ENCODE results near the gene SIAH3. TPM values are rescaled to one million over a fixed set of nuclear protein-coding genes. Genes with fewer than 3 reads are reported as not detected.

The SIAH3 gene
- polyA plus RNA-seq, 1 donor from 2014 or later = 4.9 TPM

GRCh38 chr13:45821811-45822210, 29.7 kb downstream of the SIAH3 start:
- H3K9me3 ChIP-seq (ENCODE audit: low read length) = no peaks in the 10 kb centered on the region
- no peak overlapping the region for H2AFZ ChIP-seq (ENCODE audit: low read depth, low read length)
- H3K27ac ChIP-seq (ENCODE audit: low read length) = no peak overlapping the region
- H4K20me1 ChIP-seq (ENCODE audit: insufficient read depth) = no peaks in the 10 kb centered on the region
- no peaks in the 10 kb centered on the region for H3K27me3 ChIP-seq (ENCODE audit: insufficient read depth, low read depth, low read length)
- no peaks in the 10 kb centered on the region for H3K36me3 ChIP-seq (ENCODE audit: insufficient read depth, low read length)
- no peak overlapping the region for H3K4me3 ChIP-seq (ENCODE audit: low read length)
- H3K9ac ChIP-seq (ENCODE audit: low read length) = no peak overlapping the region
- no peaks in the 10 kb centered on the region for H3K9me2 ChIP-seq (ENCODE audit: insufficient read depth, low read length)
- no peak overlapping the region for H3K4me2 ChIP-seq (ENCODE audit: low read length)
- H3F3A ChIP-seq (ENCODE audit: insufficient read depth, low read length, poor library complexity, severe bottlenecking) = peaks cover 9% of the 10 kb centered on the region
- TF ChIP-seq, protein P1, sequence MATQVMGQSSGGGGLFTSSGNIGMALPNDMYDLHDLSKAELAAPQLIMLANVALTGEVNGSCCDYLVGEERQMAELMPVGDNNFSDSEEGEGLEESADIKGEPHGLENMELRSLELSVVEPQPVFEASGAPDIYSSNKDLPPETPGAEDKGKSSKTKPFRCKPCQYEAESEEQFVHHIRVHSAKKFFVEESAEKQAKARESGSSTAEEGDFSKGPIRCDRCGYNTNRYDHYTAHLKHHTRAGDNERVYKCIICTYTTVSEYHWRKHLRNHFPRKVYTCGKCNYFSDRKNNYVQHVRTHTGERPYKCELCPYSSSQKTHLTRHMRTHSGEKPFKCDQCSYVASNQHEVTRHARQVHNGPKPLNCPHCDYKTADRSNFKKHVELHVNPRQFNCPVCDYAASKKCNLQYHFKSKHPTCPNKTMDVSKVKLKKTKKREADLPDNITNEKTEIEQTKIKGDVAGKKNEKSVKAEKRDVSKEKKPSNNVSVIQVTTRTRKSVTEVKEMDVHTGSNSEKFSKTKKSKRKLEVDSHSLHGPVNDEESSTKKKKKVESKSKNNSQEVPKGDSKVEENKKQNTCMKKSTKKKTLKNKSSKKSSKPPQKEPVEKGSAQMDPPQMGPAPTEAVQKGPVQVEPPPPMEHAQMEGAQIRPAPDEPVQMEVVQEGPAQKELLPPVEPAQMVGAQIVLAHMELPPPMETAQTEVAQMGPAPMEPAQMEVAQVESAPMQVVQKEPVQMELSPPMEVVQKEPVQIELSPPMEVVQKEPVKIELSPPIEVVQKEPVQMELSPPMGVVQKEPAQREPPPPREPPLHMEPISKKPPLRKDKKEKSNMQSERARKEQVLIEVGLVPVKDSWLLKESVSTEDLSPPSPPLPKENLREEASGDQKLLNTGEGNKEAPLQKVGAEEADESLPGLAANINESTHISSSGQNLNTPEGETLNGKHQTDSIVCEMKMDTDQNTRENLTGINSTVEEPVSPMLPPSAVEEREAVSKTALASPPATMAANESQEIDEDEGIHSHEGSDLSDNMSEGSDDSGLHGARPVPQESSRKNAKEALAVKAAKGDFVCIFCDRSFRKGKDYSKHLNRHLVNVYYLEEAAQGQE (IDR thresholded peaks at IDR 0.05; ENCODE audit: borderline replicate concordance) = no peak
- TF ChIP-seq POLR2AphosphoS5 (IDR thresholded peaks at IDR 0.05) = no peak
- TF ChIP-seq MXI1 (conservative IDR thresholded peaks at IDR 0.05; ENCODE audit: poor library complexity, severe bottlenecking) = no peak
- no peak for TF ChIP-seq EP300 (conservative IDR thresholded peaks at IDR 0.05; ENCODE audit: poor library complexity, severe bottlenecking)
- no peak for TF ChIP-seq RAD21 (conservative IDR thresholded peaks at IDR 0.05)
- TF ChIP-seq TAF1 (IDR thresholded peaks at IDR 0.05; ENCODE audit: low read depth) = no peak
- no peak for TF ChIP-seq SMC3 (conservative IDR thresholded peaks at IDR 0.05; ENCODE audit: poor library complexity)
- no peak for TF ChIP-seq EZH2 (IDR thresholded peaks at IDR 0.05; ENCODE audit: borderline replicate concordance, insufficient read depth, low read length, poor library complexity, severe bottlenecking)
- no peak for TF ChIP-seq CTCF (IDR thresholded peaks at IDR 0.05; ENCODE audit: poor library complexity, severe bottlenecking)
- no peaks in the 10 kb centered on the region for H3K79me2 ChIP-seq (replicated peaks; ENCODE audit: insufficient read depth, low read length)

DNA sequence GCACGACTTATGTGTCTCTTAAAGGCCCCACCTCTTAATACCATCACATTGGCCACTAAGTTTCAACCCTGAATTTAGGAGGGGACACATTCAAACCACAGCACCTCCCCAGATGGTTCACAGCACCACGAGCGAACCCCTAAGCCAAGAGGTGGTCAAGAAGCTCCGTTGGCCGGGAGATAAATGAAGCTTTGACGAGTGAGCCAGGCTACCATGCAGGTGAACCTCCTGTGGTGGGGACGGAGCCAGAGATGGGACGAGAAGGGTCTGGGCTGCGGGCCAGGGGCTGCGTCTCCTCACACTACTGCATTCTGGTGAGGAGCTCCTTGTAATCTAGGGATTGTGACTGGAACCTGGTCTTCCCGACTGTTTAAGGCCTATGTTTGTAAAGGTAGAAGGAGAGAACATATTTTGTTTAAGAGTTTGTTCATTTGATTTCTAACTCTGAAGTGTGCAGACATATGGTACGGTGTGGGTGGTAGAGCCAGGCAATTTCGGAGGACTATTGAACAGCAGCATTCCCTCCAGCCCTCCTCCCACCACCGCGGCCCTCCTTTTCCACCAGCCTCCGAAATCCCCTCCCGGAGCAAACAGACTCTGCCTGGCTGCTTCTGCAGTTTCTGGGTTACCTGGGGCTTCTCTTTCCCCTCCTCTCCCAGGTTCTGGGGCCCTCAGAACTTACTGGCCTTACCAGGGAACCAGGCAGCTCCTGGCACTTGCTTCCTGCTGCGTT, 31.3 kb downstream of the SIAH3 start:
- no peaks in the 10 kb centered on the region for H3K79me2 ChIP-seq (replicated peaks; ENCODE audit: insufficient read depth, low read length)
- TF ChIP-seq EP300 (conservative IDR thresholded peaks at IDR 0.05; ENCODE audit: poor library complexity, severe bottlenecking) (no peak), POLR2AphosphoS5 (IDR thresholded peaks at IDR 0.05) (no peak), SMC3 (conservative IDR thresholded peaks at IDR 0.05; ENCODE audit: poor library complexity) (no peak), RAD21 (conservative IDR thresholded peaks at IDR 0.05) (no peak), CTCF (IDR thresholded peaks at IDR 0.05; ENCODE audit: poor library complexity, severe bottlenecking) (no peak), EZH2 (IDR thresholded peaks at IDR 0.05; ENCODE audit: borderline replicate concordance, insufficient read depth, low read length, poor library complexity, severe bottlenecking) (no peak), MXI1 (conservative IDR thresholded peaks at IDR 0.05; ENCODE audit: poor library complexity, severe bottlenecking) (no peak), TAF1 (IDR thresholded peaks at IDR 0.05; ENCODE audit: low read depth) (no peak)
- TF ChIP-seq, protein P1 (IDR thresholded peaks at IDR 0.05; ENCODE audit: borderline replicate concordance) = no peak
- no peaks in the 10 kb centered on the region for H3K36me3 ChIP-seq (ENCODE audit: insufficient read depth, low read length)
- no peaks in the 10 kb centered on the region for H3K27me3 ChIP-seq (ENCODE audit: insufficient read depth, low read depth, low read length)
- H3F3A ChIP-seq (ENCODE audit: insufficient read depth, low read length, poor library complexity, severe bottlenecking) = peaks cover 2% of the 10 kb centered on the region
- no peak overlapping the region for H2AFZ ChIP-seq (ENCODE audit: low read depth, low read length)
- no peak overlapping the region for H3K4me2 ChIP-seq (ENCODE audit: low read length)
- no peaks in the 10 kb centered on the region for H3K9me3 ChIP-seq (ENCODE audit: low read length)
- no peaks in the 10 kb centered on the region for H4K20me1 ChIP-seq (ENCODE audit: insufficient read depth)
- no peak overlapping the region for H3K27ac ChIP-seq (ENCODE audit: low read length)
- H3K4me3 ChIP-seq (ENCODE audit: low read length) = no peak overlapping the region
- no peaks in the 10 kb centered on the region for H3K9me2 ChIP-seq (ENCODE audit: insufficient read depth, low read length)
- no peak overlapping the region for H3K9ac ChIP-seq (ENCODE audit: low read length)

All from neural cell (in vitro differentiated cells).